HG02610 (cell line): Measurements from ENCODE around the gene LSM14A.
"Not testable (repeated sequence)": the region's sequence is repeated elsewhere in the genome, so short reads cannot be mapped to it uniquely, and the experiment has no call there.

Experiments used
- ATAC-seq: cut with Tn5 transposase; IDR thresholded peaks from one replicate; pipeline ENCODE4 v1.9.1; 2021; ENCODE audit warnings: mild to moderate bottlenecking, moderate library complexity; ENCODE audit not compliant: unreplicated experiment

The LSM14A gene

GRCh38 chr19:34189199-34189916, 17.1 kb downstream of the LSM14A start:
- no peak for ATAC-seq

GRCh38 chr19:34189917-34190425, 17.7 kb downstream of the LSM14A start:
- no peak for ATAC-seq

- no peak for ATAC-seq
Observed at GRCh38 chr19:34191355-34191962, 19.2 kb downstream of the LSM14A start.

- ATAC-seq: no peak
Observed at GRCh38 chr19:34193439-34193838, 21.1 kb downstream of the LSM14A start.

GRCh38 chr19:34193876-34194275, 21.6 kb downstream of the LSM14A start:
- ATAC-seq: no peak

GRCh38 chr19:34201133-34201532, 28.8 kb downstream of the LSM14A start:
- ATAC-seq: no peak

GRCh38 chr19:34205324-34205723, 33.0 kb downstream of the LSM14A start:
- not testable (repeated sequence) for ATAC-seq

GRCh38 chr19:34208291-34208884, 36.1 kb downstream of the LSM14A start:
- no peak for ATAC-seq

GRCh38 chr19:34209726-34210125, 37.4 kb downstream of the LSM14A start:
- no peak for ATAC-seq

- no peak for ATAC-seq
Observed at GRCh38 chr19:34213283-34213682, 41.0 kb downstream of the LSM14A start.

GRCh38 chr19:34214040-34214439, 41.7 kb downstream of the LSM14A start:
- no peak for ATAC-seq

GRCh38 chr19:34215006-34215665, 42.8 kb downstream of the LSM14A start:
- ATAC-seq: no peak

- no peak for ATAC-seq
Observed at GRCh38 chr19:34215666-34216038, 43.3 kb downstream of the LSM14A start.

GRCh38 chr19:34216745-34217219, 44.5 kb downstream of the LSM14A start:
- ATAC-seq: not testable (repeated sequence)

GRCh38 chr19:34217952-34218817, 45.9 kb downstream of the LSM14A start:
- peak; percentile 74 for ATAC-seq

GRCh38 chr19:34218818-34219164, 46.5 kb downstream of the LSM14A start:
- no peak for ATAC-seq

- no peak for ATAC-seq
Observed at GRCh38 chr19:34220472-34221063, 48.3 kb downstream of the LSM14A start.

GRCh38 chr19:34222386-34222785, 50.1 kb downstream of the LSM14A start:
- no peak for ATAC-seq

- no peak for ATAC-seq
Observed at GRCh38 chr19:34224996-34225658, 52.8 kb downstream of the LSM14A start.

GRCh38 chr19:34225659-34226015, 53.3 kb downstream of the LSM14A start:
- no peak for ATAC-seq
